Breast epithelium (tissue), 4 donors: ENCODE results near the gene ELL. TPM values are rescaled to one million over a fixed set of nuclear protein-coding genes. Genes with fewer than 3 reads are reported as not detected.

ENCODE experiments used
- DNase-seq, 2 donors: peaks; one replicate each; pipeline ENCODE4 v3.0.0-alpha.2; 2019; ENCODE audit warnings: low spot score in 2 of 2
- H3K27ac ChIP-seq, 2 donors: fragments of 200-600 bp; sonication (generic) in 1 of 2; one replicate each; pipeline ENCODE4 v1.5.1; 2016 to 2019; ENCODE audit warnings: mild to moderate bottlenecking in 1 of 2
- H3K27me3 ChIP-seq, 2 donors: fragments of 200-600 bp; sonication (generic) in 1 of 2; one replicate each; pipeline versions ENCODE4 v1.5.1 to v1.6.0; 2017 to 2019; ENCODE audit warnings: control low read depth in 1 of 2, mild to moderate bottlenecking in 1 of 2
- H3K36me3 ChIP-seq: fragments of 200-600 bp; one replicate; pipeline ENCODE4 v1.5.1; 2019
- H3K4me1 ChIP-seq, 2 donors: fragments of 200-600 bp; sonication (generic); one replicate each; pipeline ENCODE4 v1.5.1; 2016 to 2019; ENCODE audit warnings: control low read depth in 1 of 2
- H3K4me3 ChIP-seq, 3 donors: fragments of 200-600 bp; sonication (generic); 1 replicate in 2 of 3; 2 replicates in 1 of 3; pipeline ENCODE4 v1.5.1; 2016 to 2019; ENCODE audit warnings: mild to moderate bottlenecking in 3 of 3, moderate library complexity in 2 of 3
- H3K9me3 ChIP-seq, 2 donors: fragments of 200-600 bp; sonication (generic) in 1 of 2; one replicate each; pipeline ENCODE4 v1.5.1; 2016 to 2019; ENCODE audit warnings: control low read depth in 1 of 2
- POLR2A ChIP-seq: fragments of 450-650 bp; IDR thresholded peaks from one replicate; pipeline ENCODE4 v1.6.1; 2016; ENCODE audit warnings: antibody characterized with exemption, mild to moderate bottlenecking, moderate library complexity
- POLR2AphosphoS5 ChIP-seq, 3 donors: sonication (generic); formaldehyde crosslinking; IDR thresholded peaks; one replicate each; pipeline ENCODE4 v1.6.1; 2017; ENCODE audit warnings: antibody characterized with exemption in 3 of 3
- intact Hi-C: fragments of 100-400 bp; cut with DNase I; formaldehyde crosslinking; loops from one replicate; pipeline ENCODE4 v1.15.1; 2023; ENCODE audit warnings: low total_unique reads
- total RNA-seq, 3 donors: library from RNA; depleted of rRNA; stranded (reverse); fragments of >200 nt; gene quantifications; one replicate each; pipeline ENCODE4 v1.1.0, GENCODE V29; 2016
- TF ChIP-seq, protein P1 (sequence below), 3 donors: fragments of 450-650 bp; IDR thresholded peaks; one replicate each; pipeline ENCODE4 v1.5.1; 2016 to 2017; ENCODE audit warnings: antibody characterized with exemption in 3 of 3, mild to moderate bottlenecking in 3 of 3, moderate library complexity in 3 of 3

ELL gene
- total RNA-seq, 3 donors from 2014 or later = 13.0 to 22.3 (median 15.7) TPM

DNA sequence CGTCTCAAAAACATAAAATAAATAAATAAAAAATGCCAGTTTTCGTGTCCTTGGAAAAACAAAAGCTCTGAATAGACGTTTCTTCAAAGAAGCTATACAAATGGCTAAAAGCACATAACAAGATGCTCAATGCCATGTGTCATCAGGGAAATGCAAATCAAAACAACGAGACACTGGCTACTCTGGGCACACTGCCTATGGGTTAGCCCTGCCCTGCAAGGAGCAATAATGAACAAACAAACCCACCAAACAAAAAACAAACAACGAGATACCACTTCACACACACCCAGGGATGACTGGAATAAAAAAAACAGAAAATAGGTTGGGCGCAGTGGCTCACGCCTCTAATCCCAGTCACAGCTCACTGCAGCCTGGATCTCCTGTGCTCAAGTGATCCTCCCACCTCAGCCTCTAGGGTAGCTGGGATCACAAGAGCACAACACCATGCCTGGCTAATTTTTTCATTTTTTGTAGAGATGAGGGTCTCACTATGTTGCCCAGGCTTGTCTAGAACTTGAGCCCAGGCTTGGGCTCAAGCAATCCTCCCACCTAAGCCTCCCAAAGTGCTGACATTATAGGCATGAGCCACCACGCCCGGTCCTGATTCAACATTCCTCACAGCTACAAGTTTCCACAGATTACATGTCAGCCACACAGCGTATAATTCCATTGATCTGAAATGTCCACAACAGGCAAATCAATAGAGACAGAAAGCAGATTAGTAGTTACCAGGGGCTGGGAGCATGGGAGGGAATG is 68.4 kb downstream of the ELL start:
- H3K9me3 ChIP-seq = no peaks in the 10 kb centered on the region
- H3K4me1 ChIP-seq = no peaks in the 10 kb centered on the region
- H3K36me3 ChIP-seq = no peaks in the 10 kb centered on the region
- H3K27me3 ChIP-seq = no peaks in the 10 kb centered on the region
- H3K27ac ChIP-seq = no peak overlapping the region
- DNase-seq = no peak
- intact Hi-C loops = no loop called here
- TF ChIP-seq POLR2AphosphoS5 (IDR thresholded peaks at IDR 0.05) = no peak
- TF ChIP-seq POLR2A = no peak
- TF ChIP-seq, protein P1, sequence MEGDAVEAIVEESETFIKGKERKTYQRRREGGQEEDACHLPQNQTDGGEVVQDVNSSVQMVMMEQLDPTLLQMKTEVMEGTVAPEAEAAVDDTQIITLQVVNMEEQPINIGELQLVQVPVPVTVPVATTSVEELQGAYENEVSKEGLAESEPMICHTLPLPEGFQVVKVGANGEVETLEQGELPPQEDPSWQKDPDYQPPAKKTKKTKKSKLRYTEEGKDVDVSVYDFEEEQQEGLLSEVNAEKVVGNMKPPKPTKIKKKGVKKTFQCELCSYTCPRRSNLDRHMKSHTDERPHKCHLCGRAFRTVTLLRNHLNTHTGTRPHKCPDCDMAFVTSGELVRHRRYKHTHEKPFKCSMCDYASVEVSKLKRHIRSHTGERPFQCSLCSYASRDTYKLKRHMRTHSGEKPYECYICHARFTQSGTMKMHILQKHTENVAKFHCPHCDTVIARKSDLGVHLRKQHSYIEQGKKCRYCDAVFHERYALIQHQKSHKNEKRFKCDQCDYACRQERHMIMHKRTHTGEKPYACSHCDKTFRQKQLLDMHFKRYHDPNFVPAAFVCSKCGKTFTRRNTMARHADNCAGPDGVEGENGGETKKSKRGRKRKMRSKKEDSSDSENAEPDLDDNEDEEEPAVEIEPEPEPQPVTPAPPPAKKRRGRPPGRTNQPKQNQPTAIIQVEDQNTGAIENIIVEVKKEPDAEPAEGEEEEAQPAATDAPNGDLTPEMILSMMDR (IDR thresholded peaks at IDR 0.05) = no peak
- H3K4me3 ChIP-seq = no peak overlapping the region

DNA sequence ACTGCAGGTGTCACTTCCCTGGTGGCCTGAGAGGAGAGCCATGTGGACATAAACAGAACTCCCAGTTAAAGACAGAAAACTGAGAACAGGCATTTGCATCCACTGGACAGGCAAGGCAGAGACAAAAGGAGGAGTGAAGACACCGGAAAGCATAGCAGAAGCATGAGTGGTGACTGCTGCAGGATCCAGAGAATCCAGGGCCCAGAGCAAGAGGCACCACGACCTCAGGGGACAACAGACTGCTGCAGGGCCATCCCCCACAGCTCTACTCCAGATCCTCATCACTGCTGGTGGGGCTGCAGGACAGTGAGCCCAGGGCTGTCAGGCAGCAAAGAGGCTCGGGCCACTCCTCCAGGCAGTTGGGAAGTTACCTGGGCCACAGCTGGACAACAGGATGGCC is 69.5 kb downstream of the ELL start:
- Histone ChIP-seq H3K4me3 (no peak overlapping the region), H3K27me3 (no peaks in the 10 kb centered on the region), H3K36me3 (no peaks in the 10 kb centered on the region), H3K4me1 (no peaks in the 10 kb centered on the region), H3K9me3 (no peaks in the 10 kb centered on the region), H3K27ac (no peak overlapping the region)
- intact Hi-C loops = no loop called here
- DNase-seq = no peak
- TF ChIP-seq, protein P1 (IDR thresholded peaks at IDR 0.05) = no peak
- TF ChIP-seq POLR2A = no peak
- no peak for TF ChIP-seq POLR2AphosphoS5 (IDR thresholded peaks at IDR 0.05)

DNA sequence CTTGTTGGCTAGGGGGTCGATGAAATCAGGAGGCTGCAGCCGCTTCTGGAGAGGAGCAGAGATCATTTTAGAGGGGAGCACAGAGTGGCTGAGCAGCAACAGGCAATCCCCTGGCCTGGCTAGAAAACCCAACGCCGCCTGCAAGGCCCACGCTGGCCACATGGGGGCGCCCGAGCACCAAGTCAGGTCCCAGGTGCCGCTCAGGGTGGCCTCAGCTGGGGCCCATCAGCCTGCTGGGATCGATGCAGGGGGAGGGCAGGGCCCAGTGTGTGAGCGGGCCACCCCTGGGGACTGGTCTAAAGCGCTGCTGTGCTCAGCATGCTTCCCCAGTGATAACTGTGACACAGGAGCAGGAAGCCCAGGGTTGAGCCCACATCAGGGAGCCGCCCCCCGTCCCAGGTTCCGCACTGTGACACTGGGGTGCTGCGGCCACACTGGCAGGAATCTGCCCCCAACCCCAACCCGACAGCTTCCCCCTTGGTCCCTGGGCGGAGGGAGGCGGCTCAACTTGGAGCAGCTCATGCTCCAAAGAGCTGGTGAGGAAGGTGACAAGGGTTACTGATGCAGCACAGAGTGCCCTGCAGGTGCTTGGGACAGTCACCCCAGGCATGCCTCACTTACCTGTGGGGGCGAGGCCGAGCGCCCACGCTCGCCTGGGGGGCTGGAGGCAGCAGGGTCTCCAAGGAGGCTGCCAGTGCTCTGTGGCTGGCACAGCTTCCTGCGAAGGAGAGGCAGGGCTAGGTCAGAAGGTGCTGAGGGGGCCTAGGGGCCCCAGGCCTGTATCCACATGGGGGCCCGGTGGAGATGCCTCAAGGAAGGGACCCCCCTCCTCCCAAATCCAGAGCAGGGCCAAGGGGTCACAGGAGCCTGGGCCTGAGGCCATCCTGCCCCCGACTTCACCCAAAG is 70.7 kb downstream of the ELL start:
- Histone ChIP-seq H3K4me1 (no peaks in the 10 kb centered on the region), H3K27ac (peak overlapping the region in 1 of 2 donors; percentile 1), H3K36me3 (no peaks in the 10 kb centered on the region), H3K27me3 (no peaks in the 10 kb centered on the region), H3K9me3 (no peaks in the 10 kb centered on the region), H3K4me3 (no peak overlapping the region)
- intact Hi-C loops = no loop called here
- TF ChIP-seq POLR2AphosphoS5 (IDR thresholded peaks at IDR 0.05) (peak; percentile 25 to 72 (median 40)), POLR2A (no peak)
- TF ChIP-seq, protein P1 (IDR thresholded peaks at IDR 0.05) = peak; percentile 93 to 97 (median 96)
- peak; percentile 72 to 86 for DNase-seq

DNA sequence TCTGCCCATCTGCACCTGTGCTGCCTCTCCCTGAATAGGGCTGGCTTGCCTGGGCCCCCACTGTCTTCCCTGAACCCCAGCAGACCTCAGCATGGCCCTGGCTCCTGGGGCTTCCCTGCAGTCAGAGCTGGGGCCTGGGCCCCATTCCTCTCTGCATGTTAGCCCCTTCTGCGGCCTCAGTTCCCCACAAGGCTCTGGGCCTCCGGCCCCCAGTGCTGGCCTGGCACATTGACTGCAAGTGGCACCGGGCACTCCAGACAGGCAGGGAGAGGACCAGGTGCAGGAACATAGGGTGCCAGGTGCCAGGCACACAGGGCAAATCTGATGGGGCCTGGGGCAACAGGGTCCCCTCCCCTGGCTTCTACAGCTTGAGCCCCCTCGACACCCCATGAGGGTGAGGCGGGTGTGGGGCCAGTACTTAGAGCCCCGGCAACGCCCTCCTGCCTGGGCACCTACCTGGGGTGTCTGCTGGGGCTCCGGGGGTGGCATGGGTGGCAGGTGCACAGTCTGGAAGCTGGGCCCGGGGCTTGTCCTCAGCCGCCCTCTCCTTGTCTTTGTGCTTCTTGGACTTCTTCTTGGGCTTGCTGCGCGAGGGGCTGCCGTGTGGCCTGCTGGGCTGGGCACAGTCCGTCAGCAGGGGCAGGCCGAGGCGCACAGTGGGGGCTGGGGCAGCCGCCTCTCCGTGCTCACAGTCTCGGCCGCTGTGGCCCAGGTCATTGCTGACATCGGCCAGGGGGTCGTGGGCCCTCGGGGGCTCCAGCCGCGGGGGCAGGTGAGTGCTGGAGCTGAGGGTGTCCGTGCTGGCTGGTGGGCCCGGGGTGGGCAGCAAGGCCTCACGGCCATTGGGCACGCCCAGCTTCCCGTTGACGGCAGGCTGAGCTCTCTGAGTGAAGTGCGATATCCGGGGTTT is 71.6 kb downstream of the ELL start:
- Histone ChIP-seq H3K27ac (no peak overlapping the region), H3K4me1 (no peaks in the 10 kb centered on the region), H3K36me3 (no peaks in the 10 kb centered on the region), H3K4me3 (no peak overlapping the region), H3K9me3 (no peaks in the 10 kb centered on the region), H3K27me3 (no peaks in the 10 kb centered on the region)
- DNase-seq = no peak
- TF ChIP-seq POLR2A (no peak), POLR2AphosphoS5 (IDR thresholded peaks at IDR 0.05) (no peak)
- TF ChIP-seq, protein P1 (IDR thresholded peaks at IDR 0.05) = no peak
- intact Hi-C loops = no loop called here
